ENCODE measurements around the gene MEIKIN.

- no peak for TF ChIP-seq CTCF (IDR thresholded peaks at IDR 0.05)
- no peak for TF ChIP-seq POLR2A (IDR thresholded peaks at IDR 0.05)
These were observed 65.8 kb downstream of the MEIKIN start for GRCh38 chr5:131879705-131880104.

All from uterus (tissue), 2 donors.